Occipital lobe (tissue), 2 donors: ENCODE measurements around the gene LCK. TPM values are rescaled to one million over a fixed set of nuclear protein-coding genes. Genes with fewer than 3 reads are reported as not detected.
A peak's percentile ranks its signal among the peaks of the same experiment; 100 is the strongest.
"Not testable (repeated sequence)": the region's sequence is repeated elsewhere in the genome, so short reads cannot be mapped to it uniquely, and the experiment has no call there.

Experiments
- DNase-seq: peaks from one replicate; lab custom pipeline; 2025; lab: John Stamatoyannopoulos, UW
- total RNA-seq: library from RNA; depleted of rRNA; stranded (reverse); fragments of >200 nt; gene quantifications from one replicate; pipeline ENCODE4 v1.2.3, GENCODE V29; 2014

LCK gene
- total RNA-seq, 1 donor from 2014 or later: not detected

GRCh38 chr1:32273391-32274208 is 22.5 kb downstream of the LCK start:
- DNase-seq: no peak

DNA sequence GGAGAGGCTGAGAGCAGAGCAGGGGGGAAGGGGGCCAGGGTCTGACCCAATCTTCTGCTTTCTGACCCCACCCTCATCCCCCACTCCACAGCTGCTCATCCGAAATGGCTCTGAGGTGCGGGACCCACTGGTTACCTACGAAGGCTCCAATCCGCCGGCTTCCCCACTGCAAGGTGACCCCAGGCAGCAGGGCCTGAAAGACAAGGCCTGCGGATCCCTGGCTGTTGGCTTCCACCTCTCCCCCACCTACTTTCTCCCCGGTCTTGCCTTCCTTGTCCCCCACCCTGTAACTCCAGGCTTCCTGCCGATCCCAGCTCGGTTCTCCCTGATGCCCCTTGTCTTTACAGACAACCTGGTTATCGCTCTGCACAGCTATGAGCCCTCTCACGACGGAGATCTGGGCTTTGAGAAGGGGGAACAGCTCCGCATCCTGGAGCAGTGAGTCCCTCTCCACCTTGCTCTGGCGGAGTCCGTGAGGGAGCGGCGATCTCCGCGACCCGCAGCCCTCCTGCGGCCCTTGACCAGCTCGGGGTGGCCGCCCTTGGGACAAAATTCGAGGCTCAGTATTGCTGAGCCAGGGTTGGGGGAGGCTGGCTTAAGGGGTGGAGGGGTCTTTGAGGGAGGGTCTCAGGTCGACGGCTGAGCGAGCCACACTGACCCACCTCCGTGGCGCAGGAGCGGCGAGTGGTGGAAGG is 23.7 kb downstream of the LCK start:
- no peak for DNase-seq

DNA sequence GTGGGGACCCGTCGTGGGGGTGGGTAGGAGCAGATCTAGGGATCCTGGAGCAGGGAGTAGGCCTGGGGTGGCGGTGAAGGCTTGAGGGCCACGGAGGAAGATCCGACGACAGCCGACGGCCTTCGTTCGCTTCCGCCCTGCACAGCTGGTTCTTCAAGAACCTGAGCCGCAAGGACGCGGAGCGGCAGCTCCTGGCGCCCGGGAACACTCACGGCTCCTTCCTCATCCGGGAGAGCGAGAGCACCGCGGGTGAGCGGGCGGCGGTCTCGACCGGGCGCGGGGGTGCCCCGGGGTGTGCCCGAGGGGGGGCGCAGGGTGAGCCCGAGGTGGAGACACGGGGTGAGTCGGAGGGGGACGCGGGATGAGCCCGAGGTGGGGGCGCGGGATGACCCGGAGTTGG is 24.4 kb downstream of the LCK start:
- no peak for DNase-seq

DNA sequence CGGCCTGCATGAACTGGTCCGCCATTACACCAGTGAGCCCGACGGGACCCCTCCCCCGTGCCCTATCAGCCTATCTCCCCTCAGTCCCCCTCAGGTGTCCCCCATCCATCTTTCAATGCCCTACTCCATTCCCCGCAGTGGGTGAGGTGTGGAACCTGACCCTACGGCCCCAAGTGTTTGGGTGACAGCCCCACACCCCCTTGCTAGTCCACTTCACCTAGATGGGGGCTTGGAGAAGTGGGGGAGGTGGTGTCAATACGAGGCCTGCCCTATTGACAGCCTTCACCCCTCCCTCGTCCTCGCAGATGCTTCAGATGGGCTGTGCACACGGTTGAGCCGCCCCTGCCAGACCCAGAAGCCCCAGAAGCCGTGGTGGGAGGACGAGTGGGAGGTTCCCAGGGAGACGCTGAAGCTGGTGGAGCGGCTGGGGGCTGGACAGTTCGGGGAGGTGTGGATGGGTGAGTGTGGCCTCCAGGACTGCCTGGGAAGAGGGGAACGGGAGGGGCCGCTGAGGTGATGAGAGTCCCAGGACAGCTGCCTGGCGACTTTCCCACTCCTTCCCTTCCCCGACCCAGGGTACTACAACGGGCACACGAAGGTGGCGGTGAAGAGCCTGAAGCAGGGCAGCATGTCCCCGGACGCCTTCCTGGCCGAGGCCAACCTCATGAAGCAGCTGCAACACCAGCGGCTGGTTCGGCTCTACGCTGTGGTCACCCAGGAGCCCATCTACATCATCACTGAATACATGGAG is 25.1 kb downstream of the LCK start:
- DNase-seq: no peak

GRCh38 chr1:32284777-32285176 is 33.7 kb downstream of the LCK start:
- DNase-seq: not testable (repeated sequence)

DNA sequence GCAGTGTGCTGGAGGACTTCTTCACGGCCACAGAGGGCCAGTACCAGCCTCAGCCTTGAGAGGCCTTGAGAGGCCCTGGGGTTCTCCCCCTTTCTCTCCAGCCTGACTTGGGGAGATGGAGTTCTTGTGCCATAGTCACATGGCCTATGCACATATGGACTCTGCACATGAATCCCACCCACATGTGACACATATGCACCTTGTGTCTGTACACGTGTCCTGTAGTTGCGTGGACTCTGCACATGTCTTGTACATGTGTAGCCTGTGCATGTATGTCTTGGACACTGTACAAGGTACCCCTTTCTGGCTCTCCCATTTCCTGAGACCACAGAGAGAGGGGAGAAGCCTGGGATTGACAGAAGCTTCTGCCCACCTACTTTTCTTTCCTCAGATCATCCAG is 34.6 kb downstream of the LCK start:
- no peak for DNase-seq

DNA sequence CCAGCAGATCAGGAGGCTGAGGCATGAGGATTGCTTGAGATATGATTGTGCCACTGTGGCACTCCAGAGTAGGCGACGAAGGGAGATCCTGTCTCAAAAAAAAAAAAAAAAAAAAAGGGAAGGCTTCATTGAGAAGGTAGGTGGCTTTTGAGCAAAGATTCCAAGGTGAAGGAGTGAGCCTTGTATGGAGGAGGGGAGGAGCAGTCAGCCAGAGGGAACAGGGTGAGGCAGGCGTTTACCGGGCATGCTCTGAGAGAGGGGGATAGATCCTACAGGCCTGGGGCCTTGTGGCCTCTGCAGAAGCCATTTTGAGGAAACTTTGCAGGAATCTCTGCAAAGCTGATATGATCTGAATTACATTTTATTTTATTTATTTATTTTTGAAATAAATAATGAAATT is 35.7 kb downstream of the LCK start:
- DNase-seq: no peak

GRCh38 chr1:32289256-32289655 is 38.2 kb downstream of the LCK start:
- no peak for DNase-seq

DNA sequence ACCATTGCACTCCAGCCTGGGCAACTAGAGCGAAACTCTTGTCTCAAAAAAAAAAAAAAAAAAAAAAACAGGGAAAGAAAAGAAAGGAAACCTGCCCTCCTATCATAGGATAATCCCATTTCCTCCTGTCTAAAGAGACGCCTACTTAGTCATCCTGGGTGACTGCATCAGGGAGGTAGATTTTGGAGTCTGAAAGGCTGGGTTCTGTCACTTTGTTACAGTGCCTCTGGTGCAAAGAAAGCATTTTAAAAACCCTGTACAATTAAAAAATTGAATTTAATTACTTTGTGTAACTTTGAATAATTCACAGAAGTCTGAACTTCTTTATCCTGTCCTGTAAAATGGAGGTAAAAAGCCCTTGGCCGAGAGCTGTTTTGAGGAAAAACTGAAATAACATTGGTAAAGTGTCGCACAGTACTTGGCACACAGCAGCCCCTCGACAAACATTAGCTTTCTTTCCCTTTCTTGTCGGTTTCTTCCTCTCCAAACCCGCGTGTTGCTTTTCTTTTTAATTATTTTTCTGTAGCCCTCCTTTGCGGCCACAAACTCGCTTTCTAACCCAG is 40.2 kb downstream of the LCK start:
- no peak for DNase-seq

- peak; percentile 85 for DNase-seq
These were observed 40.9 kb downstream of the LCK start, which contains the start of gene HDAC1 for GRCh38 chr1:32291708-32292538. TSS of gene HDAC1 (plus strand) at chr1:32292083. CDS start at chr1:32292170, 87 bp downstream.

GRCh38 chr1:32298211-32298610 is 47.1 kb downstream of the LCK start:
- DNase-seq: not testable (repeated sequence)

DNA sequence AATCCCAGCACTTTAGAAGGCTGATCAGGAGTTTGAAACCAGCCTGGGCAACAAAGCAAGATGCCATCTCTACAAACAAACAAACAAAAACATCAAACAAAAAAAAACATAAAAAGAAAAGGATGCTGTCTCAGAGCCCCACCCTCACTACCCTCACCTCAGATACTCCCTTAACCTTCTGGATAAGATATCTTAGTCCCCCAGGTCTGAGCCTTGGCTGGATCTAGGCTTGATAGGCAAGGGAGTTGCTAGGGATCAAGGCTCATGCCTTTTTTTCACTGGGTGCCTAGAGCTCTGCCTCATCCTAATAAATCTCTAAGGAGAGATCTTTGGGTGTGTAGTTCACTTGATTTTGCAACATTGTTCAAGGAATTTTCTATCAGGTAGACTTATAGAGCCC is 48.3 kb downstream of the LCK start:
- no peak for DNase-seq

DNA sequence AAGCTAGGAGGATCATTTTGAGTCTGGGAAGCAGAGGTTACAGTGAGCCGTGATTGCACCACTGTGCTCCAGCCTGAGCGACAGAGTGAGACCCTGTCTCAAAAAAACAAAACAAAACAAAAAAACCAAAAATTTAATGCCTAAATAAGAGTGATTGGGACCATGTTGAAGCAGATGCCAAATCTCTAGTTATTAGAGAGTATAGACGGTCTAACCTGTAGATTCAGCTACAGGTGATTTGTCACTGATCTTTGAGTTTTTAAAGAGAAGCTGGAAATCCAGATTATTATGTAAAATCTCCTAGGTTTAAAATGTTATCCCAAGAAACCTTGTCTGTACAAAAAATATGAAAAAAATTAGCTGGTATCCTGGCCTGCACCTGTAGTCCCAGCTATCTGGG is 52.3 kb downstream of the LCK start:
- DNase-seq: no peak

DNA sequence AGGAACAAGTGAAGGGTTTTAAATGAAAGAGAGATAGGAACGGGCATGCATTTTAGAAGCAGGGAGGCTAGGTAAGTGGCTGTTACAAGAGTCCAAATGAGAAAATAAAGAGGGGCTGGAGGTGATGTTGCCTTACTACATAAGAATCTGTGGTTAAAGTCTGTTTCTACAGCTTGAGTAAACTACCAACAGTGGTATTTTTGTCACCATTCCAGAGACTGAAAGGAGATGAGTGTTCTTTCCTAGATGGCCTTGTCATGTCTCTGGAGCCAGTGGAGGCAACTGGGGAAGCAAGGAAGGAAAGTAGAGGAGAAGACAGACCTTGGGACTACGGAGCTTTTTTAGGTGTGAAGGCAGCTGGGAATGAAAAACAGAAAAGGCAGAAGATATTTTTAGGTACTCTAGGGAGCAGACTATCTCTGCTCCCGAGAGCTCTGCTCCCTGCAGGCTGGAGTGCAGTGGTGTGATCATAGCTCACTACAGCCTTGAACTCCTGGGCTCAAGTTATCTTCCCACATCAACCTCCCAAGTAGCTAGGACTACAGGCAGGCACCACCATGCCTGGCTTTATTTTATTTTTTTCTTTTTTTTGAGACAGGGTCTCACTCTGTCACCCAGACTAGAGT is 53.0 kb downstream of the LCK start:
- no peak for DNase-seq

GRCh38 chr1:32305310-32305709 is 54.2 kb downstream of the LCK start:
- DNase-seq: no peak

DNA sequence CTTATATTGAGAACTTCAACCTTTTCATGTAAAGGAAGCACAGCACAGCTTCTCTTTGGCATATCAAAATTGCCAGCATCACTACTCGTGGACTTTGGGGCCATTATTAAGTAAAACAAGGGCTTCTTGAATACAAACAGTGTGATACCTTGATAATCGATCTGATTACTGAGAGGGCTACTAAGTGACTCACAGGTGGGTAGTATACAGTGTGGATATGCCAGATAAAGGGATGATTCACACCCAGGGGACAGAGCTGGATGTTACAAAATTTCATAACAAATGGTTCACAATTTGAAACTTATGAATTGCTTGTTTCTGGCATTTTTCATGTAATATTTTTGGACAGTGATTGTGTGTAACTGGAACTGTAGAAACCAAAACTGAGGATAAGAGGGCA is 56.3 kb downstream of the LCK start:
- no peak for DNase-seq

GRCh38 chr1:32309960-32310359 is 58.9 kb downstream of the LCK start:
- DNase-seq: no peak

DNA sequence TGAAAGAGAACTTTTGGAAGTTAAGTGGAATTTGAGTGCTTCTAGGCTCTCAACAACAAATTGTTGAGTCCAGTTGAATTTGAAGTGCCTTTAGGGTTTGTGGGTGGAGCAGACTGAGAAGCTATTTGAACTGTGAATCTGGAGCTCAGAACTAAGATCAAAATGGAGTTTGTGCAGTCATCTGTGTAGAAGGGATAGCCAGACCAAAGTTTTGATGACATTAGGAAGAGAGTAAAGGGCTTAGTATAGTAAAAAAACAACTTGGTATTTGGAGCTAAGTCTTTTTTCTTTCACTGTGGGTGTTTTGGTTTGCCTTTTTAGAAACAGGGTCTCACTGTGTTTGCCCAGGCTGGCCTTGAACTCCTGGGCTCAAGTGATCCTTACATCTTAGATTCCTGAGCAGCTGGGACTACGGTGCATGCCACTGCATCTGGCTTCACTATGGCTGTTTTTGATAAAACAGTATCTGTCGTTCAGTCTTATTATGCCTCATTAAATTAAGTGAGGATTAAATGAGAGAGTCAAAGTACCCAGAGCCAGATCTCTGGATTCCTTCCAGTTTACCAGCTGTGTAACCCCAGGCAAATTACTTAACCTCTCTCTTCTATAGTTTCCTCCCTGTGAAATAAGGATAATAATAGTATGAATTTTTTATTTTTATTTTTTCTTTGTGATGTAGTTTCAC is 60.8 kb downstream of the LCK start:
- no peak for DNase-seq

DNA sequence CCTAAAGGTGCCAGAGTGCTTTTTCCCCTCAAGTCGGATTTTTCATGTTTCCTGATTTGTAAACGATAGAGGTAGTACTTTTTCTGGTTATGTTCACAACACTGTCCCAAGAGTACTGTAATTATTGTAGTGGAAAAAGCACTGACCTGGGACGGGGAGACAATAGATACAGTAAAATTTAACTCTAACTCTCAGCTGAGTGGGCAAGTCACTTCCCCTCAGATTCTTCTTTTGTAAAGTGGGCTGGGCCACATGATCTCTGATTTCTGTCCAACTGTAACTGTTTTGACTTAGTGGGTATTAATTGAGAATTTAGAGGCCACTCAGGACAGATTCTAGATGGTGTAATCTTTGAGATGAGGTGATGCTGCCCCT is 65.8 kb downstream of the LCK start:
- no peak for DNase-seq
